Liver (tissue), 3 donors: ENCODE data around the gene GPC1.
A peak's percentile ranks its signal among the peaks of the same experiment; 100 is the strongest.

Source experiments
- CTCF ChIP-seq: fragments of 150-350 bp; IDR thresholded peaks from 2 replicates; pipeline ENCODE4 v1.5.1; 2017; ENCODE audit warnings: improper control_type of control experiment, low read depth, low read length; ENCODE audit not compliant: missing input control
- EGR1 ChIP-seq, 2 donors: IDR thresholded peaks; 2 replicates each; pipeline ENCODE4 v1.6.1; 2016 to 2018; ENCODE audit warnings: antibody characterized with exemption in 2 of 2, low read depth in 2 of 2
- GABPA ChIP-seq, 2 donors: IDR thresholded peaks in 1 of 2; conservative IDR thresholded peaks in 1 of 2; 2 replicates each; pipeline ENCODE4 v1.6.1; 2016; ENCODE audit warnings: antibody characterized with exemption in 2 of 2, mild to moderate bottlenecking in 1 of 2, moderate library complexity in 1 of 2
- JUND ChIP-seq, 2 donors: IDR thresholded peaks; 2 replicates each; pipeline ENCODE4 v1.6.1; 2016; ENCODE audit warnings: antibody characterized with exemption in 2 of 2
- MAX ChIP-seq: IDR thresholded peaks from 2 replicates; pipeline ENCODE4 v1.6.1; 2016; ENCODE audit warnings: antibody characterized with exemption
- NR2F2 ChIP-seq: IDR thresholded peaks from 2 replicates; pipeline ENCODE4 v1.6.1; 2016; ENCODE audit warnings: antibody characterized with exemption
- RAD21 ChIP-seq, 2 donors: IDR thresholded peaks; 2 replicates each; pipeline ENCODE4 v1.6.1; 2016; ENCODE audit warnings: antibody characterized with exemption in 2 of 2, mild to moderate bottlenecking in 2 of 2
- RXRA ChIP-seq, 2 donors: IDR thresholded peaks; 2 replicates each; pipeline ENCODE4 v1.6.1; 2017 to 2018; ENCODE audit warnings: antibody characterized with exemption in 2 of 2, mild to moderate bottlenecking in 1 of 2
- SP1 ChIP-seq: IDR thresholded peaks from 2 replicates; pipeline ENCODE4 v1.6.1; 2018; ENCODE audit warnings: antibody characterized with exemption, mild to moderate bottlenecking
- YY1 ChIP-seq: IDR thresholded peaks from 2 replicates; pipeline ENCODE4 v1.6.1; 2016; ENCODE audit warnings: antibody characterized with exemption, mild to moderate bottlenecking
- TF ChIP-seq, protein P1 (sequence below): IDR thresholded peaks from 2 replicates; pipeline ENCODE4 v1.6.1; 2016; ENCODE audit warnings: antibody characterized with exemption, mild to moderate bottlenecking
- TF ChIP-seq, protein P2 (sequence below): IDR thresholded peaks from 2 replicates; pipeline ENCODE4 v1.6.1; 2016; ENCODE audit warnings: antibody characterized with exemption
- donor health status: healthy.
- donor health status: healthy.

DNA sequence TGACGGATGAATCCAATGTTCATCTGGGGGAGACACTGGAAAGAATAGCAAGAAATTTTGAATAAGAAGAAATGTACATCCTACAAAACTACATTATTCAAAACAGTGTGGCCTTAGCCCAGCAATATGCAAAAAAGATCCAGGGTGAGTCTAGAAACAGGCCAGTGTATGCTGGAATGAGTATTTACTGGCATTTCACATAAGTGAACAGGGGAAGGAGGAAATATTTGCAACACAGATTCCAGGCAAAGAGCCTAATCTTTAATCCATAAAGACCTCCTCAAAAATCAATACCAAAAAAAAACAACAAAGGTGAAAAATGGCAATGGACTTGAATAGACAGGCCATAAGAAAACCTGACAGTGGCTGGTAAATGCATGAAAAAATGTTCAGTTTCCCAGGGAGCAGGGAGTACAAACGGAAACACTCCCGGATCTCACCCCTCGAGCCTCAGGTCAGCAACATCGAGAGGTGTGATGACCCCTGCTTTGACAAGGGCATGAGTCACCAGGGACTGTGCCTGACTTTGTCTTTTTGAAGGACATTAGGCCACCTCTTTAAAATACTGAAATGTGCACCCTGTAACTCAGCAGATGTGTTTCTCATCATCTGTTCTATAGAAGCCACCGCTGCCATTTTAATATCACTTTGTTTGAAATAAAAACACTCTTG lies 12.7 kb upstream of the GPC1 start:
- TF ChIP-seq YY1 = no peak
- no peak for TF ChIP-seq CTCF
- peak in 1 of 2 donors; percentile 49 for TF ChIP-seq JUND (IDR thresholded peaks at IDR 0.05)
- no peak for TF ChIP-seq MAX
- no peak for TF ChIP-seq GABPA (IDR thresholded peaks at IDR 0.05 in 1 of 2, conservative IDR thresholded peaks at IDR 0.05 in 1 of 2)
- TF ChIP-seq, protein P1, sequence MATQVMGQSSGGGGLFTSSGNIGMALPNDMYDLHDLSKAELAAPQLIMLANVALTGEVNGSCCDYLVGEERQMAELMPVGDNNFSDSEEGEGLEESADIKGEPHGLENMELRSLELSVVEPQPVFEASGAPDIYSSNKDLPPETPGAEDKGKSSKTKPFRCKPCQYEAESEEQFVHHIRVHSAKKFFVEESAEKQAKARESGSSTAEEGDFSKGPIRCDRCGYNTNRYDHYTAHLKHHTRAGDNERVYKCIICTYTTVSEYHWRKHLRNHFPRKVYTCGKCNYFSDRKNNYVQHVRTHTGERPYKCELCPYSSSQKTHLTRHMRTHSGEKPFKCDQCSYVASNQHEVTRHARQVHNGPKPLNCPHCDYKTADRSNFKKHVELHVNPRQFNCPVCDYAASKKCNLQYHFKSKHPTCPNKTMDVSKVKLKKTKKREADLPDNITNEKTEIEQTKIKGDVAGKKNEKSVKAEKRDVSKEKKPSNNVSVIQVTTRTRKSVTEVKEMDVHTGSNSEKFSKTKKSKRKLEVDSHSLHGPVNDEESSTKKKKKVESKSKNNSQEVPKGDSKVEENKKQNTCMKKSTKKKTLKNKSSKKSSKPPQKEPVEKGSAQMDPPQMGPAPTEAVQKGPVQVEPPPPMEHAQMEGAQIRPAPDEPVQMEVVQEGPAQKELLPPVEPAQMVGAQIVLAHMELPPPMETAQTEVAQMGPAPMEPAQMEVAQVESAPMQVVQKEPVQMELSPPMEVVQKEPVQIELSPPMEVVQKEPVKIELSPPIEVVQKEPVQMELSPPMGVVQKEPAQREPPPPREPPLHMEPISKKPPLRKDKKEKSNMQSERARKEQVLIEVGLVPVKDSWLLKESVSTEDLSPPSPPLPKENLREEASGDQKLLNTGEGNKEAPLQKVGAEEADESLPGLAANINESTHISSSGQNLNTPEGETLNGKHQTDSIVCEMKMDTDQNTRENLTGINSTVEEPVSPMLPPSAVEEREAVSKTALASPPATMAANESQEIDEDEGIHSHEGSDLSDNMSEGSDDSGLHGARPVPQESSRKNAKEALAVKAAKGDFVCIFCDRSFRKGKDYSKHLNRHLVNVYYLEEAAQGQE = no peak
- no peak for TF ChIP-seq RAD21 (IDR thresholded peaks at IDR 0.05)
- no peak for TF ChIP-seq EGR1 (IDR thresholded peaks at IDR 0.05; ENCODE audit: low read depth in 2 of 2)
- TF ChIP-seq SP1 = no peak
- peak; percentile 29 for TF ChIP-seq NR2F2
- TF ChIP-seq, protein P2, sequence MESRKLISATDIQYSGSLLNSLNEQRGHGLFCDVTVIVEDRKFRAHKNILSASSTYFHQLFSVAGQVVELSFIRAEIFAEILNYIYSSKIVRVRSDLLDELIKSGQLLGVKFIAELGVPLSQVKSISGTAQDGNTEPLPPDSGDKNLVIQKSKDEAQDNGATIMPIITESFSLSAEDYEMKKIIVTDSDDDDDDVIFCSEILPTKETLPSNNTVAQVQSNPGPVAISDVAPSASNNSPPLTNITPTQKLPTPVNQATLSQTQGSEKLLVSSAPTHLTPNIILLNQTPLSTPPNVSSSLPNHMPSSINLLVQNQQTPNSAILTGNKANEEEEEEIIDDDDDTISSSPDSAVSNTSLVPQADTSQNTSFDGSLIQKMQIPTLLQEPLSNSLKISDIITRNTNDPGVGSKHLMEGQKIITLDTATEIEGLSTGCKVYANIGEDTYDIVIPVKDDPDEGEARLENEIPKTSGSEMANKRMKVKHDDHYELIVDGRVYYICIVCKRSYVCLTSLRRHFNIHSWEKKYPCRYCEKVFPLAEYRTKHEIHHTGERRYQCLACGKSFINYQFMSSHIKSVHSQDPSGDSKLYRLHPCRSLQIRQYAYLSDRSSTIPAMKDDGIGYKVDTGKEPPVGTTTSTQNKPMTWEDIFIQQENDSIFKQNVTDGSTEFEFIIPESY = no peak
- TF ChIP-seq RXRA (IDR thresholded peaks at IDR 0.05) = peak; percentile 20 to 65
